Tibial nerve (tissue), 3 donors: ENCODE measurements around the gene UPF1.

Experiments
- POLR2A ChIP-seq, 2 donors: fragments of 450-650 bp; IDR thresholded peaks; one replicate each; pipeline ENCODE4 v1.6.1; 2017; ENCODE audit warnings: antibody characterized with exemption in 2 of 2, mild to moderate bottlenecking in 2 of 2, moderate library complexity in 2 of 2
- TF ChIP-seq, protein P1 (sequence below), 5 experiments: fragments of 200-600 bp in 3 of 5; fragments of 450-650 bp in 2 of 5; sonication (generic) in 3 of 5; IDR thresholded peaks; one replicate each; pipeline ENCODE4 v1.5.1; 2016 to 2019; ENCODE audit warnings: antibody characterized with exemption in 5 of 5, mild to moderate bottlenecking in 3 of 5, moderate library complexity in 2 of 5

DNA sequence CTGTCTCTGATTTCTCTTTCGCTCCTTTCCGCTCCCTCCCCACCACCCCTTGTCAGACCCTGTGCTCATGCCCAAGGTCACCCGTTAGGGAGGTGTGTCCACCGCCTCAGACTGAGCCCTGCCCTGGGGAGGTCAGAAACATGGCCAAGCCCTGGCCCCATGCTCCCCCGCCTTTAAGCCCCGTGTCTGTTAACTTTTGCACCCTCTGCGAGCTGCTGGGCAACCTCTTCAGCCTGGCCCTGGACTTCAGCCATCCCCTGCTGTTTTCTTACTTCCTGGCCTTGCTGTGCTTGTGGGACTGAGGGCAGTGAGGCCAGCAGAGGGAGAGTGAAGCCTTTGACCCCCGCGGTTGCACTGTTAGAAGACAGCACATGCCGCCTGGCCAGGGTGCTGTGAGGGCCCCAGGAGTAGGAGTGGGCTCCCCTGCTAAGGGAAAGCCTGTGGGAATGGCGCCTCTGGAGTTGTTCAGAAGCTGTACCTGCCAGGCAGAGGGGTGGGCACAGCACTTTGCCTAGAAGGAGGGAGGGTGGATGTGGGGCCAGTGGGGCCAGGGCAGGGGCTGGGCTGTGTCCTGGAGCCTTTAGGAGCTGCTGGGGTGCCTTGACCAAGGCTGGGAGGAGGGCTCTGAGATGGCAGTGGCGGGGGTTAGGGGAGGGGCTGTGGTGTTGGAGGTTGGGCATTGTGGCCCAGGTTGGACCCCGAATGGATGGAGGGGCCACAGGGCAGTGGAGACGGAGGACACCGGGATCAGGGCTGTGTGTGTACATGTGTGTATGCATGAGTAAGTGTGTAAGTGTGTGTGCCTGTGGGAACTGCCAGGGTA lies 7.9 kb downstream of the UPF1 start:
- TF ChIP-seq, protein P1, sequence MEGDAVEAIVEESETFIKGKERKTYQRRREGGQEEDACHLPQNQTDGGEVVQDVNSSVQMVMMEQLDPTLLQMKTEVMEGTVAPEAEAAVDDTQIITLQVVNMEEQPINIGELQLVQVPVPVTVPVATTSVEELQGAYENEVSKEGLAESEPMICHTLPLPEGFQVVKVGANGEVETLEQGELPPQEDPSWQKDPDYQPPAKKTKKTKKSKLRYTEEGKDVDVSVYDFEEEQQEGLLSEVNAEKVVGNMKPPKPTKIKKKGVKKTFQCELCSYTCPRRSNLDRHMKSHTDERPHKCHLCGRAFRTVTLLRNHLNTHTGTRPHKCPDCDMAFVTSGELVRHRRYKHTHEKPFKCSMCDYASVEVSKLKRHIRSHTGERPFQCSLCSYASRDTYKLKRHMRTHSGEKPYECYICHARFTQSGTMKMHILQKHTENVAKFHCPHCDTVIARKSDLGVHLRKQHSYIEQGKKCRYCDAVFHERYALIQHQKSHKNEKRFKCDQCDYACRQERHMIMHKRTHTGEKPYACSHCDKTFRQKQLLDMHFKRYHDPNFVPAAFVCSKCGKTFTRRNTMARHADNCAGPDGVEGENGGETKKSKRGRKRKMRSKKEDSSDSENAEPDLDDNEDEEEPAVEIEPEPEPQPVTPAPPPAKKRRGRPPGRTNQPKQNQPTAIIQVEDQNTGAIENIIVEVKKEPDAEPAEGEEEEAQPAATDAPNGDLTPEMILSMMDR (IDR thresholded peaks at IDR 0.05): no peak
- TF ChIP-seq POLR2A (IDR thresholded peaks at IDR 0.05): no peak
